ENCODE data around the gene ZFYVE1. TPM values are rescaled to one million over a fixed set of nuclear protein-coding genes. Genes with fewer than 3 reads are reported as not detected.
"Not testable (repeated sequence)": the region's sequence is repeated elsewhere in the genome, so short reads cannot be mapped to it uniquely, and the experiment has no call there.

The ZFYVE1 gene
- polyA plus RNA-seq, 1 of the 3 experiments (the other 2 are of a cell fraction) = 18.6 TPM

DNA sequence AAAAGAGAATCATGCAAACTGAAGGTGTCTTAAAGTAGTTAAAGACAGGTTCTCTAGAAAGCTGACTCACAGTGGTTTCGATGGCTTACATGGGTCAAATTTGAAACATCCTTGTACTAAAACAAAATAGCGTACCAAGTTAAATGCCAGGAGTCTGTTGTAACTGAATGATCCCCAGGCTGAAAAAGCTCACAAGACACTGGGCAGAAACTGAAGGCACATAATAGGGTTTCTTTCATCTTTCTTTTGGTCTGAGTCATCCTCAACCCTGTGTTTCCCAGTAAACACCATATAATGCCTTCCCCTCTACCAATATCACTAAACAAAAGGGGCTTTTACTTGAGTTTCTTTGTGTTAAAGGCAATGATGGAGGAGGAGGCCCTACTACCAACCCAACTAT lies 12.8 kb downstream of the ZFYVE1 start:
- no peaks in the 10 kb centered on the region for H3K9me3 ChIP-seq
- peaks cover 2 to 18% of the 10 kb centered on the region in 2 experiments for H3K36me3 ChIP-seq (replicated peaks in 1 of 2; ENCODE audit: control insufficient read depth in 1 of 2, insufficient read depth in 2 of 2, low read length in 1 of 2)
- H3F3A ChIP-seq (replicated peaks; ENCODE audit: insufficient read depth) = no peaks in the 10 kb centered on the region
- DNase-seq = no peak
- H3K4me3 ChIP-seq (ENCODE audit: low read depth in 2 of 2, low read length in 1 of 2) = no peak overlapping the region
- H4K20me1 ChIP-seq (ENCODE audit: insufficient read depth) = peaks cover 26% of the 10 kb centered on the region
- peaks cover 83% of the 10 kb centered on the region for H3K79me2 ChIP-seq (ENCODE audit: insufficient read depth)
- H3K4me2 ChIP-seq = no peak overlapping the region
- ChIA-PET CTCF (interaction anchor here (1.3 kb wide), 1 partner anchor 14 kb away, joined by 3 read pairs; no protein-coding TSS in a partner anchor), POLR2A (no interaction called here)
- no peaks in the 10 kb centered on the region for H3K27me3 ChIP-seq (ENCODE audit: insufficient read depth)
- H3K4me1 ChIP-seq (ENCODE audit: control insufficient read depth in 1 of 2, insufficient read depth in 2 of 2, low read depth in 1 of 2, low read length in 1 of 2) = no peaks in the 10 kb centered on the region
- no peak overlapping the region for H2AFZ ChIP-seq (ENCODE audit: low read depth)
- H3K9ac ChIP-seq = no peak overlapping the region
- WGBS (ENCODE audit: low lambda C conversion rate) = 100% methylated on average over 2 of the region's 2 CpGs
- no peaks in the 10 kb centered on the region for H3K9me2 ChIP-seq
- H3K27ac ChIP-seq (ENCODE audit: low read depth in 2 of 2, low read length in 1 of 2) = no peak overlapping the region
- TF ChIP-seq, protein P1, sequence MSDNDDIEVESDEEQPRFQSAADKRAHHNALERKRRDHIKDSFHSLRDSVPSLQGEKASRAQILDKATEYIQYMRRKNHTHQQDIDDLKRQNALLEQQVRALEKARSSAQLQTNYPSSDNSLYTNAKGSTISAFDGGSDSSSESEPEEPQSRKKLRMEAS (IDR thresholded peaks at IDR 0.05; ENCODE audit: low read depth) = no peak
- TF ChIP-seq TEAD4 (IDR thresholded peaks at IDR 0.05; ENCODE audit: borderline replicate concordance, insufficient read depth) (no peak), EZH2phosphoT487 (IDR thresholded peaks at IDR 0.05; ENCODE audit: borderline replicate concordance, low read depth) (no peak), FOXM1 (IDR thresholded peaks at IDR 0.05; ENCODE audit: low read depth) (no peak), TCF12 (IDR thresholded peaks at IDR 0.05) (no peak), NRF1 (IDR thresholded peaks at IDR 0.05; ENCODE audit: low read depth, low read length) (no peak), POLR2AphosphoS5 (IDR thresholded peaks at IDR 0.05; ENCODE audit: low read depth, low read length) (no peak), SIN3A (IDR thresholded peaks at IDR 0.05; ENCODE audit: borderline replicate concordance, low read depth, low read length) (no peak), RCOR1 (IDR thresholded peaks at IDR 0.05; ENCODE audit: low read length) (no peak), RXRA (IDR thresholded peaks at IDR 0.05; ENCODE audit: borderline replicate concordance, low read depth) (no peak), SMC3 (IDR thresholded peaks at IDR 0.05; ENCODE audit: low read depth, low read length) (no peak), ELF1 (IDR thresholded peaks at IDR 0.05) (no peak), MXI1 (IDR thresholded peaks at IDR 0.05; ENCODE audit: low read depth, low read length) (no peak)
- TF ChIP-seq, protein P2, sequence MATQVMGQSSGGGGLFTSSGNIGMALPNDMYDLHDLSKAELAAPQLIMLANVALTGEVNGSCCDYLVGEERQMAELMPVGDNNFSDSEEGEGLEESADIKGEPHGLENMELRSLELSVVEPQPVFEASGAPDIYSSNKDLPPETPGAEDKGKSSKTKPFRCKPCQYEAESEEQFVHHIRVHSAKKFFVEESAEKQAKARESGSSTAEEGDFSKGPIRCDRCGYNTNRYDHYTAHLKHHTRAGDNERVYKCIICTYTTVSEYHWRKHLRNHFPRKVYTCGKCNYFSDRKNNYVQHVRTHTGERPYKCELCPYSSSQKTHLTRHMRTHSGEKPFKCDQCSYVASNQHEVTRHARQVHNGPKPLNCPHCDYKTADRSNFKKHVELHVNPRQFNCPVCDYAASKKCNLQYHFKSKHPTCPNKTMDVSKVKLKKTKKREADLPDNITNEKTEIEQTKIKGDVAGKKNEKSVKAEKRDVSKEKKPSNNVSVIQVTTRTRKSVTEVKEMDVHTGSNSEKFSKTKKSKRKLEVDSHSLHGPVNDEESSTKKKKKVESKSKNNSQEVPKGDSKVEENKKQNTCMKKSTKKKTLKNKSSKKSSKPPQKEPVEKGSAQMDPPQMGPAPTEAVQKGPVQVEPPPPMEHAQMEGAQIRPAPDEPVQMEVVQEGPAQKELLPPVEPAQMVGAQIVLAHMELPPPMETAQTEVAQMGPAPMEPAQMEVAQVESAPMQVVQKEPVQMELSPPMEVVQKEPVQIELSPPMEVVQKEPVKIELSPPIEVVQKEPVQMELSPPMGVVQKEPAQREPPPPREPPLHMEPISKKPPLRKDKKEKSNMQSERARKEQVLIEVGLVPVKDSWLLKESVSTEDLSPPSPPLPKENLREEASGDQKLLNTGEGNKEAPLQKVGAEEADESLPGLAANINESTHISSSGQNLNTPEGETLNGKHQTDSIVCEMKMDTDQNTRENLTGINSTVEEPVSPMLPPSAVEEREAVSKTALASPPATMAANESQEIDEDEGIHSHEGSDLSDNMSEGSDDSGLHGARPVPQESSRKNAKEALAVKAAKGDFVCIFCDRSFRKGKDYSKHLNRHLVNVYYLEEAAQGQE (IDR thresholded peaks at IDR 0.05; ENCODE audit: low read depth, low read length) = no peak
- TF ChIP-seq, protein P3, sequence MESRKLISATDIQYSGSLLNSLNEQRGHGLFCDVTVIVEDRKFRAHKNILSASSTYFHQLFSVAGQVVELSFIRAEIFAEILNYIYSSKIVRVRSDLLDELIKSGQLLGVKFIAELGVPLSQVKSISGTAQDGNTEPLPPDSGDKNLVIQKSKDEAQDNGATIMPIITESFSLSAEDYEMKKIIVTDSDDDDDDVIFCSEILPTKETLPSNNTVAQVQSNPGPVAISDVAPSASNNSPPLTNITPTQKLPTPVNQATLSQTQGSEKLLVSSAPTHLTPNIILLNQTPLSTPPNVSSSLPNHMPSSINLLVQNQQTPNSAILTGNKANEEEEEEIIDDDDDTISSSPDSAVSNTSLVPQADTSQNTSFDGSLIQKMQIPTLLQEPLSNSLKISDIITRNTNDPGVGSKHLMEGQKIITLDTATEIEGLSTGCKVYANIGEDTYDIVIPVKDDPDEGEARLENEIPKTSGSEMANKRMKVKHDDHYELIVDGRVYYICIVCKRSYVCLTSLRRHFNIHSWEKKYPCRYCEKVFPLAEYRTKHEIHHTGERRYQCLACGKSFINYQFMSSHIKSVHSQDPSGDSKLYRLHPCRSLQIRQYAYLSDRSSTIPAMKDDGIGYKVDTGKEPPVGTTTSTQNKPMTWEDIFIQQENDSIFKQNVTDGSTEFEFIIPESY (IDR thresholded peaks at IDR 0.05; ENCODE audit: borderline replicate concordance, low read depth) = no peak

DNA sequence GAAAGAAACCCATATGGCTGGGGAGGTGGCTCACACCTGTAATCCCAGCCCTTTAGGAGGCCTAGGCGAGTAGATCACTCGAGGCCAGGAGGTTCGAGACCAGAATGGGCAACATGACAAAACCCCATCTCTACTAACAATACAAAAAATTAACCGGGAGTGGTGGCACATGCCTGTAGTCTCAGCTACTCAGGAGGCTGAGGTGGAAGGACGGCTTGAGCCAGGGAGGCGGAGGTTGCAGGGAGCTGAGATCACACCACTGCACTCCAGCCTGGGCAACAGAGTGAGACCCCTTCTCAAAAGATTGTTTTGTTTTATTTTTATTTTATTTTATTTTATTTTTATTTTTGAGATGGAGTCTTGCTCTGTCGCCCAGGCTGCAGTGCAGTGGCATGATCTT lies 15.7 kb downstream of the ZFYVE1 start:
- H3K27ac ChIP-seq (ENCODE audit: low read depth in 2 of 2, low read length in 1 of 2); H3K27me3 ChIP-seq (ENCODE audit: insufficient read depth); H3K9me3 ChIP-seq; H3K4me3 ChIP-seq (ENCODE audit: low read depth in 2 of 2, low read length in 1 of 2); H3F3A ChIP-seq (replicated peaks; ENCODE audit: insufficient read depth); H3K9me2 ChIP-seq; POLR2A ChIA-PET; H3K4me1 ChIP-seq (ENCODE audit: control insufficient read depth in 1 of 2, insufficient read depth in 2 of 2, low read depth in 1 of 2, low read length in 1 of 2); H2AFZ ChIP-seq (ENCODE audit: low read depth); H3K4me2 ChIP-seq; H3K9ac ChIP-seq; DNase-seq: not testable (repeated sequence)
- H3K36me3 ChIP-seq (replicated peaks in 1 of 2; ENCODE audit: control insufficient read depth in 1 of 2, insufficient read depth in 2 of 2, low read length in 1 of 2) = peaks cover 2 to 21% of the 10 kb centered on the region in 2 experiments
- peaks cover 13% of the 10 kb centered on the region; the same call in 1 of the 2 replicates for H4K20me1 ChIP-seq (ENCODE audit: insufficient read depth)
- peaks cover 85% of the 10 kb centered on the region for H3K79me2 ChIP-seq (ENCODE audit: insufficient read depth)
- CTCF ChIA-PET = interaction anchor here (1.2 kb wide), 1 partner anchor 221 kb away, joined by 4 read pairs; no protein-coding TSS in a partner anchor
- WGBS (ENCODE audit: low lambda C conversion rate) = 93% methylated on average over 7 of the region's 7 CpGs

Measured in SK-N-SH (cell line).